Panc1 (cell line): Measurements from ENCODE around the gene TLE3. TPM values are rescaled to one million over a fixed set of nuclear protein-coding genes. Genes with fewer than 3 reads are reported as not detected.

Experiments used
- ATAC-seq: fragments of 200-7000 bp; cut with Tn5 transposase; 2 replicates; pipeline ENCODE4 v1.9.1; 2020; ENCODE audit warnings: mild to moderate bottlenecking, moderate library complexity
- BruUV-seq: library from RNA; stranded (reverse); fragments of 400-500 nt; replicated peaks from 2 replicates; lab custom pipeline; 2021; lab: Mats Ljungman, UMichigan
- CTCF ChIA-PET: fragments of 300-600 bp; sonication (Branson Sonifier 250); formaldehyde crosslinking; loops from one replicate; lab custom pipeline; 2022; ENCODE audit warnings: antibody characterized with exemption; lab: Charles Lee
- POLR2A ChIA-PET: fragments of 300-600 bp; sonication (Branson Sonifier 250); formaldehyde crosslinking; loops from one replicate; lab custom pipeline; 2022; ENCODE audit warnings: antibody characterized with exemption; lab: Charles Lee
- DNase-seq: peaks from one replicate; pipeline ENCODE4 v3.0.0-alpha.2; 2010; ENCODE audit warnings: low read depth, low spot score
- H3K27ac ChIP-seq: 2 replicates; pipeline ENCODE4 v1.5.1; 2011; ENCODE audit warnings: mild to moderate bottlenecking, low read length, inconsistent platforms
- H3K27me3 ChIP-seq: fragments of 200-500 bp; sonication (Bioruptor generic); 2 replicates; pipeline ENCODE4 v1.6.0; 2014; ENCODE audit warnings: low read length, inconsistent platforms; ENCODE audit not compliant: control insufficient read depth, insufficient read depth
- H3K36me3 ChIP-seq: fragments of 200-500 bp; sonication (Bioruptor generic); 2 replicates; pipeline ENCODE4 v1.5.1; 2014; ENCODE audit warnings: inconsistent platforms, mild to moderate bottlenecking, low read length, moderate library complexity; ENCODE audit not compliant: control insufficient read depth, insufficient read depth
- H3K4me1 ChIP-seq: 2 replicates; pipeline ENCODE4 v1.5.1; 2011; ENCODE audit warnings: inconsistent platforms, mild to moderate bottlenecking, low read length, moderate library complexity; ENCODE audit not compliant: control insufficient read depth, insufficient read depth
- H3K4me3 ChIP-seq, 2 experiments: 2 replicates each; pipeline ENCODE4 v1.5.1; 2011 to 2012; ENCODE audit warnings: low read depth in 2 of 2, low read length in 2 of 2, mild to moderate bottlenecking in 2 of 2, inconsistent platforms in 1 of 2, moderate library complexity in 1 of 2
- H3K9me3 ChIP-seq: fragments of 200-500 bp; sonication (Bioruptor generic); 2 replicates; pipeline ENCODE4 v1.5.1; 2014; ENCODE audit warnings: low read depth, mild to moderate bottlenecking, inconsistent platforms, low read length, moderate library complexity; ENCODE audit not compliant: control insufficient read depth, insufficient read depth
- CTCF ChIP-seq: fragments of 450-650 bp; IDR thresholded peaks from 2 replicates; pipeline ENCODE4 v1.5.1; 2017; ENCODE audit warnings: mild to moderate bottlenecking
- POLR2AphosphoS5 ChIP-seq: IDR thresholded peaks from 2 replicates; pipeline ENCODE4 v1.6.1; 2012; ENCODE audit warnings: mild to moderate bottlenecking, low read depth, low read length, moderate library complexity
- REST ChIP-seq, 2 experiments: IDR thresholded peaks; 2 replicates each; pipeline ENCODE4 v1.6.1; 2011 to 2012; ENCODE audit warnings: low read depth in 2 of 2, control low read depth in 1 of 2, low read length in 1 of 2, mild to moderate bottlenecking in 1 of 2, moderate library complexity in 1 of 2; ENCODE audit not compliant: insufficient read depth in 1 of 2
- SIN3A ChIP-seq: IDR thresholded peaks from 2 replicates; pipeline ENCODE4 v1.6.1; 2012; ENCODE audit warnings: low read depth, mild to moderate bottlenecking, low read length, moderate library complexity, borderline replicate concordance; ENCODE audit not compliant: insufficient read depth
- TCF7L2 ChIP-seq: IDR thresholded peaks from 2 replicates; pipeline ENCODE4 v1.6.1; 2011; ENCODE audit warnings: mild to moderate bottlenecking, low read depth, low read length, inconsistent platforms
- in situ Hi-C: cut with HindIII; loops from 2 replicates; pipeline ENCODE4 v1.10.0; 2016; ENCODE audit warnings: low sequenced_read_pairs, low pct_unique_long_range_greater_than_20kb
- intact Hi-C: fragments of 100-400 bp; cut with micrococcal nuclease; formaldehyde crosslinking; loops from one replicate; pipeline ENCODE4 v1.10.0; 2022; ENCODE audit not compliant: unreplicated experiment
- total RNA-seq: library from RNA; stranded (reverse); gene quantifications from one replicate; pipeline ENCODE4 v1.2.1, GENCODE V29; 2021; ENCODE audit not compliant: unreplicated experiment

TLE3 gene
- total RNA-seq, 1 experiment from 2014 or later: 132 TPM

GRCh38 chr15:70033529-70034140 lies 64.1 kb downstream of the TLE3 start:
- no peaks in the 10 kb centered on the region for H3K4me1 ChIP-seq
- H3K36me3 ChIP-seq: no peaks in the 10 kb centered on the region
- no peak overlapping the region for H3K4me3 ChIP-seq
- ChIA-PET POLR2A (no interaction called here), CTCF (no interaction called here)
- no peaks in the 10 kb centered on the region for H3K27me3 ChIP-seq
- no TSS peak for BruUV-seq
- H3K9me3 ChIP-seq: no peaks in the 10 kb centered on the region
- ATAC-seq: no peak
- intact Hi-C loops (loop anchor here (10.0 kb wide), 1 partner anchor 59 kb away; no protein-coding TSS in a partner anchor), in situ Hi-C loops (no loop called here)
- H3K27ac ChIP-seq: no peak overlapping the region
- no peak for TF ChIP-seq REST (IDR thresholded peaks at IDR 0.05; ENCODE audit: insufficient read depth in 1 of 2, low read depth in 2 of 2, low read length in 1 of 2)
- TF ChIP-seq CTCF: no peak
- TF ChIP-seq TCF7L2: no peak
- no peak for TF ChIP-seq POLR2AphosphoS5
- TF ChIP-seq SIN3A: no peak
- DNase-seq: no peak

- Histone ChIP-seq H3K4me3 (no peak overlapping the region), H3K27ac (no peak overlapping the region), H3K36me3 (no peaks in the 10 kb centered on the region), H3K4me1 (no peaks in the 10 kb centered on the region), H3K9me3 (no peaks in the 10 kb centered on the region), H3K27me3 (no peaks in the 10 kb centered on the region)
- ChIA-PET POLR2A (no interaction called here), CTCF (no interaction called here)
- BruUV-seq: no TSS peak
- in situ Hi-C loops: no loop called here
- intact Hi-C loops: loop anchor here (10.0 kb wide), 1 partner anchor 58 kb away; no protein-coding TSS in a partner anchor
- no peak for DNase-seq
- no peak for ATAC-seq
- TF ChIP-seq TCF7L2 (no peak), CTCF (no peak), POLR2AphosphoS5 (no peak), REST (IDR thresholded peaks at IDR 0.05; ENCODE audit: insufficient read depth in 1 of 2, low read depth in 2 of 2, low read length in 1 of 2) (no peak), SIN3A (no peak)
Observed at GRCh38 chr15:70033109-70033508, 64.6 kb downstream of the TLE3 start.
